ENCODE data around the gene ADGRL1. TPM values are rescaled to one million over a fixed set of nuclear protein-coding genes. Genes with fewer than 3 reads are reported as not detected.
A peak's percentile ranks its signal among the peaks of the same experiment; 100 is the strongest.

ADGRL1 gene
- total and polyA plus RNA-seq, 8 donors = 26.4 to 53.5 (median 35.7) TPM

DNA sequence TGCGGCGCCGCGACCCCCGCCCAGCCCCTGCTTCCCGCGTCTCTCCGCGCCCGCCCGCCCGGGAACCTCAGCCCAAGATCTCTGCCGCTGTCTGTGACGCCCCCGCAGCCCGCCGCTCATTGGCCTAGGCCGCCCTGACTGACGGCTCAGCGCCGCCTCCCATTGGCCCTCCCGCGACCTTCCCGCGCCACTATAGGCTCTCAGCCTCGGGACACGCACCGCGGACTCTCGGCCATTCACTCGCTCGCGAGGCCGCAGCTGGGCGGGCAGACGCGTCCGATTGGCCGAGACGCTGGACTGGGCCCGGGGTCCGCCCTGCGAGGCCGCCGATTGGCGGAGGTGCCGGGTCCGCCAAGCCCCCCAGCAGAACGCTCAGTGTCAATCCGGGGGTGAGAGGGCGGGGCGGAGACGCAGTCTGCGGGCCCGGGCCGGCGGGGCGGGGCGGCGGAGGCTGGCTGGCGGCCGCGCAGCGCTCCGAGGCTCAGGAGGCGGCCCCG is 88.3 kb downstream of the ADGRL1 start, which contains the start of gene PRKACA:
Gene PRKACA (minus strand): TSS at position 95 of the 497 bp plus-strand sequence. CDS start 215 bp downstream, outside the sequence.
- ATAC-seq (peak; percentile 92), DNase-seq (peak; percentile 97 to 100 (median 100))
- no peaks in the 10 kb centered on the region for H3K36me3 ChIP-seq
- no peaks in the 10 kb centered on the region for H3K27me3 ChIP-seq
- no peaks in the 10 kb centered on the region for H3K9me3 ChIP-seq
- peaks cover 33 to 65% of the 10 kb centered on the region in 2 donors for H3K4me1 ChIP-seq
- peak within 1 kb of the TSS; percentile 99 for H3K27ac ChIP-seq
- intact Hi-C loops (cut with DNase I) = no loop called here
- H3K4me3 ChIP-seq = peak within 1 kb of the TSS; percentile 74 to 87
- TF ChIP-seq, protein P1, sequence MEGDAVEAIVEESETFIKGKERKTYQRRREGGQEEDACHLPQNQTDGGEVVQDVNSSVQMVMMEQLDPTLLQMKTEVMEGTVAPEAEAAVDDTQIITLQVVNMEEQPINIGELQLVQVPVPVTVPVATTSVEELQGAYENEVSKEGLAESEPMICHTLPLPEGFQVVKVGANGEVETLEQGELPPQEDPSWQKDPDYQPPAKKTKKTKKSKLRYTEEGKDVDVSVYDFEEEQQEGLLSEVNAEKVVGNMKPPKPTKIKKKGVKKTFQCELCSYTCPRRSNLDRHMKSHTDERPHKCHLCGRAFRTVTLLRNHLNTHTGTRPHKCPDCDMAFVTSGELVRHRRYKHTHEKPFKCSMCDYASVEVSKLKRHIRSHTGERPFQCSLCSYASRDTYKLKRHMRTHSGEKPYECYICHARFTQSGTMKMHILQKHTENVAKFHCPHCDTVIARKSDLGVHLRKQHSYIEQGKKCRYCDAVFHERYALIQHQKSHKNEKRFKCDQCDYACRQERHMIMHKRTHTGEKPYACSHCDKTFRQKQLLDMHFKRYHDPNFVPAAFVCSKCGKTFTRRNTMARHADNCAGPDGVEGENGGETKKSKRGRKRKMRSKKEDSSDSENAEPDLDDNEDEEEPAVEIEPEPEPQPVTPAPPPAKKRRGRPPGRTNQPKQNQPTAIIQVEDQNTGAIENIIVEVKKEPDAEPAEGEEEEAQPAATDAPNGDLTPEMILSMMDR (IDR thresholded peaks at IDR 0.05) = no peak

DNA sequence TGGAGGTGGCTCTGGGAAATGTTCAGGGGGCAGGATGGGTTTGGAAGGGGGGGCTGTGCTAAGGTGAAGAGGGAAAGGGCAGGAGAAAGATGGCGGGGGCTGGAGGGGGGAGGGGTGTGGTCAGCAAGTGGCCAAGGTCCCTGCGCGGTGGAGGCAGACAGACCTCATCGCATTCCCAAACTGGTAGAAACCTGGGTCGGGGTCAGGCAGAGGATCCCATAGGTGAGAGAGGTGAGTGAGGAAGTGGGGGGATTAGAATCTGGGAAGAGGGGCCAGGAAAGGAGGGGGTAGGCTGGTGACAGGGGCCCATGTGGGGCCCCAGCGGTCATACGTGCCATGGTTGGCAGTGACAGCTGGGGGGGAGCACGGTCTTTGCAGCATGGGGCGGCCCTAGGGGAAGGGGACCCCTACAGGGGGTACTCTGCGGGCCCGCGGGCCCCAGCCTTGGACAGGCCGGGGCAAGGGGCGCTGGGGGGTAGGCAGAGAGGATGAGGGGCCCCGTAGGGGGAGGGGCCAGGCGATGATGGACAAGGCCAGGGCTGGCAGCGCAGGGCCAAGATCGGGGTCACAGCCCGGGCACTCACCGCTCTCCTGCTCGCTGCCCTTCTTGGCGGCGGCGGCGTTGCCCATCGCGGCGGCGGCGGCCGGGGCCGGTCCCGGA is 88.9 kb downstream of the ADGRL1 start:
- Histone ChIP-seq H3K27ac (peak overlapping the region in 1 of 2 donors; percentile 88), H3K27me3 (no peaks in the 10 kb centered on the region), H3K36me3 (no peaks in the 10 kb centered on the region), H3K9me3 (no peaks in the 10 kb centered on the region), H3K4me1 (peaks cover 37 to 72% of the 10 kb centered on the region in 2 donors), H3K4me3 (peak overlapping the region; percentile 74 to 87)
- intact Hi-C loops (cut with DNase I) = no loop called here
- ATAC-seq (no peak), DNase-seq (peak in 2 of 4 donors; percentile 56 to 86)
- TF ChIP-seq, protein P1 (IDR thresholded peaks at IDR 0.05) = no peak

DNA sequence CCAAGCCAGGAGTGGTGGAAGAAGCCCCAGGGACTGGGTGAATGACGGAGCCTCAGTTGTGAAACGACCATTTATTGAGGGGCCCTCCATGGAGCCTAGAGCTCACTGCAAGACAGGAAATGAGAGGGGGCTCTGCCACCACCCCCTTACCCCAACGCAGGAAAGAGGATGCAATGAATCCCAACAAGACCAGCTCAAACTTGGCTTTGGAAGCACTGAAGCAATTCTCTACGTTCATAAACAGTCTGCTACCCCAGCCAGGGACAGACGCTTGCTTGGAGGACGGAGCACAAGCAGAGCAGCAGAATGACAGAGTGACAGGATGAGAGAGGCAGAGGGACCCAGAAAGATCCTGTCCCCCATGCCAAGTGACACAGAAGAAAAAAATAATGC is 89.4 kb downstream of the ADGRL1 start:
- H3K27me3 ChIP-seq = no peaks in the 10 kb centered on the region
- peaks cover 0 to under 1% of the 10 kb centered on the region in 2 donors for H3K36me3 ChIP-seq
- ATAC-seq (no peak), DNase-seq (no peak)
- peak overlapping the region in 1 of 2 donors; percentile 88 for H3K27ac ChIP-seq
- H3K9me3 ChIP-seq = no peaks in the 10 kb centered on the region
- peaks cover 37 to 75% of the 10 kb centered on the region in 2 donors for H3K4me1 ChIP-seq
- intact Hi-C loops (cut with DNase I) = no loop called here
- peak overlapping the region; percentile 74 to 87 for H3K4me3 ChIP-seq
- TF ChIP-seq, protein P1 (IDR thresholded peaks at IDR 0.05) = no peak

DNA sequence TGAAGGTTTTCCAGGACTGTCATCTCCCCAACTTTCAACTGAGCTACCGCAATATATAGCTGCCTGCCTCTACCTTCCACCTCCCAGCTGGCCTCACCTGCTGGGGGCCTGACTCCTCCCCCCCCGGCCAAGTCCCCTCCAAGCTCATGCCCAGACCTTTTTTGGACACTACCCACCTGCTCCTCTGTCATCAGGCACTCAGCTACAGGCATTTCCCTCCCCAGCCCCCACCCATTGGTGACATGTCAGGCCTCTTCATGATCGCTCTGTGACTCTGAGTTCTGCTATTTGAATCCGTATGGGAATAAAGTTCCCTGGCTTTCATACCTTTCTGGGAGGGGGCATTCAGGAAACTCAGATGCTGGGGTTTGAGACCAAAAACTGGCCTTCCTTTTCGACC is 90.2 kb downstream of the ADGRL1 start:
- TF ChIP-seq, protein P1 (IDR thresholded peaks at IDR 0.05) = no peak
- ATAC-seq = no peak

DNA sequence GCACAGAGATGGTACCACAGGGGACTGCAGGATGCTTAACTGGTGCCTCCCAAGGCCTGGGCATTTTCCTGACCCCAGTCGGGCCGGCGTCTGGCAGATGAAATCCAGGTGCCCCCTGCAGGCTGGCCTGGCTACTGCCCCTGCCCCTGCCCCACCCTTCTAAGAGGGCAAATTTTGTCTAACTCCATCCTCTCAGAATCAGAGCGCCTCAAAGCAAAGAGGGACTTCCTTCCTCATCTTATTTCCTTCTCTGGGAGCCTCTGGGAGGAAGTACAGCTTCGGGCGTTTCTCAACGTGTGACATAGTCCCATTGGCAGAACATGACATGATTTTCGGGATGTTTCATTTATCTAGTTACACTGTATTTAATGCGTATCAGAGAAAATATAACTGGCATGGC is 91.1 kb downstream of the ADGRL1 start:
- Histone ChIP-seq H3K27ac (peak overlapping the region; percentile 17 to 88), H3K27me3 (no peaks in the 10 kb centered on the region), H3K4me3 (peak overlapping the region in 1 of 2 donors; percentile 87), H3K4me1 (peaks cover 37 to 69% of the 10 kb centered on the region in 2 donors), H3K9me3 (no peaks in the 10 kb centered on the region), H3K36me3 (peaks cover 0 to 3% of the 10 kb centered on the region in 2 donors)
- intact Hi-C loops (cut with DNase I) = no loop called here
- DNase-seq = peak in 2 of 4 donors; percentile 56 to 88
- TF ChIP-seq, protein P1 (IDR thresholded peaks at IDR 0.05) = peak; percentile 27 to 75
- ATAC-seq = no peak

More for the DNA sequence above, 90.2 kb downstream of the ADGRL1 start:
- Histone ChIP-seq H3K4me1 (peaks cover 37 to 75% of the 10 kb centered on the region in 2 donors), H3K4me3 (peak overlapping the region in 1 of 2 donors; percentile 87), H3K9me3 (no peaks in the 10 kb centered on the region), H3K27me3 (no peaks in the 10 kb centered on the region), H3K27ac (peak overlapping the region in 1 of 2 donors; percentile 88), H3K36me3 (peaks cover 0 to 3% of the 10 kb centered on the region in 2 donors)
- intact Hi-C loops (cut with DNase I) = no loop called here
- no peak for DNase-seq
